ENCODE measurements around the gene TEDC2. TPM values are rescaled to one million over a fixed set of nuclear protein-coding genes. Genes with fewer than 3 reads are reported as not detected.

TEDC2 gene
- total RNA-seq, 1 experiment from 2014 or later = 45.4 TPM

DNA sequence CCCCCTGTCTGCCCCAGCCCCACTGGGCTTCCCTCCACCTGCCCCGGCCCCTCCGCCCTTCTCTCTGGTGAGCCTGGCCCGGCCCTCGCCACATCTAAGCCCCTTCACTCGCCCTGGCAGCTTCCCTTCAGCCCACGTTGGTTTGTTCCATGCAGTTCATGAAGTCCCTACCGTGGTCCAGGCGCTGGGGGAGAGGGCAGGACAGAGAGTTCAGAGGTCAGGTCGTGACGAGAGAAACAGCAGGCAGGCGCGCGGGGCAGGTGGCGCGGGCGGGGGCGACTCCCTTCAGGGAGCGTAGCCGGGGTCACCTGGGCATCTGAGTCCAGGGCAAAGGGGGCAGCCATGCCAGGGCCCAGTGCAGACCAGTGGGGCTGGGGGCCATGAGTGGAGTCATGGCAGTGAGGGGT, 8.9 kb upstream of the TEDC2 start:
- WGBS (ENCODE audit: extremely low coverage, insufficient read length, low lambda C conversion rate) = no CpG with 5 or more reads among the region's 19 CpGs

More for the DNA sequence above, 8.9 kb upstream of the TEDC2 start:
- no peak overlapping the region for H2BK15ac ChIP-seq (ENCODE audit: low read depth, low read length)
- no peaks in the 10 kb centered on the region for H3K9me3 ChIP-seq (ENCODE audit: control insufficient read depth, low read depth, low read length)
- no peak overlapping the region for H3K18ac ChIP-seq (ENCODE audit: insufficient read length, low read depth, low read length)
- no peak overlapping the region for H2BK120ac ChIP-seq (ENCODE audit: low read depth, low read length, poor library complexity, severe bottlenecking)
- H3K4me2 ChIP-seq (ENCODE audit: insufficient read depth, insufficient read length, low read length) = no peak overlapping the region
- Mint-ChIP-seq H3K9me3 (no peaks in the 10 kb centered on the region), H3K36me3 (ENCODE audit: insufficient read depth in 1 of 3, low read depth in 3 of 3) (peaks cover 48 to 87% (median 82%) of the 10 kb centered on the region in 3 experiments), H3K4me1 (no peaks in the 10 kb centered on the region), H3K4me3 (no peak overlapping the region), H3K27ac (no peak overlapping the region), H3K27me3 (ENCODE audit: low read depth) (no peaks in the 10 kb centered on the region)
- H3K56ac ChIP-seq (ENCODE audit: insufficient read length, low read depth, low read length) = no peak overlapping the region
- H3K27ac ChIP-seq (ENCODE audit: insufficient read length, low read depth, low read length) = no peak overlapping the region
- H3K4me1 ChIP-seq (ENCODE audit: insufficient read depth, low read length) = no peaks in the 10 kb centered on the region
- H3T11ph ChIP-seq (ENCODE audit: low read length) = no peak overlapping the region
- H2BK5ac ChIP-seq (ENCODE audit: insufficient read length, low read length) = no peak overlapping the region
- no peaks in the 10 kb centered on the region for H3K79me2 ChIP-seq (ENCODE audit: insufficient read depth, low read length)
- DNase-seq = no peak
- H3K23ac ChIP-seq (ENCODE audit: insufficient read length, low read depth, low read length) = no peak overlapping the region
- H2BK20ac ChIP-seq (ENCODE audit: low read depth, low read length, poor library complexity, severe bottlenecking) = no peak overlapping the region
- no peak overlapping the region for H2AK5ac ChIP-seq (ENCODE audit: insufficient read length, low read length)
- no peak overlapping the region for H3K9ac ChIP-seq (ENCODE audit: extremely low read depth, insufficient read length, low read length)
- no peak overlapping the region for H2AFZ ChIP-seq (ENCODE audit: low read length)
- H3K27me3 ChIP-seq (ENCODE audit: insufficient read depth, low read length) = no peaks in the 10 kb centered on the region
- H4K5ac ChIP-seq (ENCODE audit: insufficient read length, low read depth, low read length) = no peak overlapping the region
- no peak overlapping the region for H3K14ac ChIP-seq (ENCODE audit: insufficient read depth, low read length)
- no peak overlapping the region for H2BK12ac ChIP-seq (ENCODE audit: insufficient read length, low read depth, low read length)
- no peaks in the 10 kb centered on the region for H3K23me2 ChIP-seq (ENCODE audit: insufficient read length, low read depth, low read length, poor library complexity, severe bottlenecking)
- no peak overlapping the region for H4K91ac ChIP-seq (ENCODE audit: insufficient read length, low read depth, low read length)
- no peaks in the 10 kb centered on the region for H3K79me1 ChIP-seq (ENCODE audit: insufficient read depth, low read depth, low read length, poor library complexity, severe bottlenecking)
- H3K4ac ChIP-seq (ENCODE audit: low read depth, low read length) = no peak overlapping the region
- no peak overlapping the region for H4K8ac ChIP-seq (replicated peaks; ENCODE audit: insufficient read length, low read depth, low read length)
- no peaks in the 10 kb centered on the region for H4K20me1 ChIP-seq (ENCODE audit: control insufficient read depth, insufficient read depth, insufficient read length)
- TF ChIP-seq, protein P1, sequence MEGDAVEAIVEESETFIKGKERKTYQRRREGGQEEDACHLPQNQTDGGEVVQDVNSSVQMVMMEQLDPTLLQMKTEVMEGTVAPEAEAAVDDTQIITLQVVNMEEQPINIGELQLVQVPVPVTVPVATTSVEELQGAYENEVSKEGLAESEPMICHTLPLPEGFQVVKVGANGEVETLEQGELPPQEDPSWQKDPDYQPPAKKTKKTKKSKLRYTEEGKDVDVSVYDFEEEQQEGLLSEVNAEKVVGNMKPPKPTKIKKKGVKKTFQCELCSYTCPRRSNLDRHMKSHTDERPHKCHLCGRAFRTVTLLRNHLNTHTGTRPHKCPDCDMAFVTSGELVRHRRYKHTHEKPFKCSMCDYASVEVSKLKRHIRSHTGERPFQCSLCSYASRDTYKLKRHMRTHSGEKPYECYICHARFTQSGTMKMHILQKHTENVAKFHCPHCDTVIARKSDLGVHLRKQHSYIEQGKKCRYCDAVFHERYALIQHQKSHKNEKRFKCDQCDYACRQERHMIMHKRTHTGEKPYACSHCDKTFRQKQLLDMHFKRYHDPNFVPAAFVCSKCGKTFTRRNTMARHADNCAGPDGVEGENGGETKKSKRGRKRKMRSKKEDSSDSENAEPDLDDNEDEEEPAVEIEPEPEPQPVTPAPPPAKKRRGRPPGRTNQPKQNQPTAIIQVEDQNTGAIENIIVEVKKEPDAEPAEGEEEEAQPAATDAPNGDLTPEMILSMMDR (conservative IDR thresholded peaks at IDR 0.05) = no peak

All from H9 (cell line).